GM20431 (cell line): Measurements from ENCODE around the gene SERPINA10.
"Not testable (repeated sequence)": the region's sequence is repeated elsewhere in the genome, so short reads cannot be mapped to it uniquely, and the experiment has no call there.

Source experiments
- in situ Hi-C: fragments of 300-500 bp; cut with MseI, MboI; formaldehyde crosslinking; loops from one replicate; pipeline ENCODE4 v1.15.0; 2020; ENCODE audit warnings: low sequenced_read_pairs; ENCODE audit not compliant: unreplicated experiment

The SERPINA10 gene

DNA sequence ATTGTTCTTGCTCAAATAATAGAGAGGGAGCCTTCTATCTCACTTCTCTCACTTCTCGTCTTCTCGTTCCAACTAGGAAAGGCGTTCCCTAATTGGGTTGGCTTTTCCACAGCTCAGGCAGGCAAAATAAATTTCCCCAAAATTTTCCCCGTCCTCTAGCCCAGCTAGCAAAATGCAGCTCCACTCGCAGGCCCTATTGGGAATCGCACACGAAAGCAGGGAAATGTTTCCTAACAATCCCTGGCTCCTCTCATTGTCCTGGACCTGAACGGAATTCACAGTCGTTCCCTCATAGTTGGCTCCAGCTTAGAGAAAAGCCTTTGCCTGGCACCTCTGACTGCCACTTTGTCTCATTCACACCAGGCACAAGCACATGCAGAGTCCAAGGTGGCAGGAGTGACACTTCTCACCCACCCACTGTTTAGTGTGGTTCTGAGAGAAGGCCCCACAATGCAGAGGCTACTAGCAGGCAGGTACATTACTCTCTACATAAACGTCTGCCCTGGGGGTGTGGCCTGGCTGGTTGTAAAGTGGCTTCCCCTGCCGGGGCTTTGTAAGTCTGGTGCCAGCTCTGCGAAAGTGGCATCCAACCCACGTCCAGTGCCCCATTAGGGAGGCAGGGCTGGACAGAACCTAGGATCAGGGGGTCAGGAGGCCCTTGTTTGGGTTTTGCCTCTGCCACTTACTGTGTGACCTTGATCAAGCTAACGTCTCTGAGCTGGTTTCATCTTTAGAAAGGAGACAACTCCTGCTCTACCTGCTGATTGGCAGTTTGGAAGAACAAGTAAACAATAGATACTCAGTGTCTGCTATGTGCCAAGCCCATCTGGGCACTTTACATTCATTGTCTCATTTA lies 4.2 kb downstream of the SERPINA10 start:
- in situ Hi-C loops = no loop called here

DNA sequence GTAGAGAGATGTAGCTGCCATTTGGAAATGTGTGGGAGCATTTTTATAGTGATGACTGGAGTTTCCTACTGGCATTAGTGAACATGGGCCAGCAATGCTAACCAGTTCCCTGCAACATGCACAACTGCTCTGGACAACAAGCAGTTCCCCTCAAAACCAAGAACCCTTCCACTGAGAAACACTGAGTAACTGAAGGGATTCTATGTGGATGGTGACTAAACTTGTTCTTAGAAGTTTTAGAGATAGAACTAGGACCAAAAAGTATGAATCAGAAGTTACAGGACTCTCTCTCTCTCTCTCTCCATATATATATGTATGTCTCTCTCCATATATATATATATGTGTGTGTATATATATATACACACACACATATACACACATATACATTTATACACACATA lies 7.9 kb downstream of the SERPINA10 start:
- in situ Hi-C loops = no loop called here

DNA sequence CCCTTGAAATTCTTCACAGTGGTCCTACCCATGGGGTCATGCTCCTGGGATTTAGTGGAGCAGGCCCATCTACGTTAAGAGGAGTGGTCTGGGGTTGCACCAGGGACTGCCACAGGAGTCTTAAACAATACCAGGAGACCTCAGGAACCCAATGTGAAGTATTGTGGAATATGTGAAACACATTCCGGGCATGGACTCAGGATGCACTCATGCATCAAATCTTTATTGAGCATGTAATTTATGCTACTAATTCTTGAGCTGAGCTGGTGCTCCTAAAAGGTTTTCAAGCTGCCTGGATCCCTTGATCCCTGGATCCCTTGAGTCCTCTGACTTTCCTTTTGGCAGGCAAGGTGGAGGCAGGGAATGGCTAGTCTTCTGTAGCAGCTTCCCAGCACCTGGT lies 8.8 kb downstream of the SERPINA10 start:
- in situ Hi-C loops = no loop called here

DNA sequence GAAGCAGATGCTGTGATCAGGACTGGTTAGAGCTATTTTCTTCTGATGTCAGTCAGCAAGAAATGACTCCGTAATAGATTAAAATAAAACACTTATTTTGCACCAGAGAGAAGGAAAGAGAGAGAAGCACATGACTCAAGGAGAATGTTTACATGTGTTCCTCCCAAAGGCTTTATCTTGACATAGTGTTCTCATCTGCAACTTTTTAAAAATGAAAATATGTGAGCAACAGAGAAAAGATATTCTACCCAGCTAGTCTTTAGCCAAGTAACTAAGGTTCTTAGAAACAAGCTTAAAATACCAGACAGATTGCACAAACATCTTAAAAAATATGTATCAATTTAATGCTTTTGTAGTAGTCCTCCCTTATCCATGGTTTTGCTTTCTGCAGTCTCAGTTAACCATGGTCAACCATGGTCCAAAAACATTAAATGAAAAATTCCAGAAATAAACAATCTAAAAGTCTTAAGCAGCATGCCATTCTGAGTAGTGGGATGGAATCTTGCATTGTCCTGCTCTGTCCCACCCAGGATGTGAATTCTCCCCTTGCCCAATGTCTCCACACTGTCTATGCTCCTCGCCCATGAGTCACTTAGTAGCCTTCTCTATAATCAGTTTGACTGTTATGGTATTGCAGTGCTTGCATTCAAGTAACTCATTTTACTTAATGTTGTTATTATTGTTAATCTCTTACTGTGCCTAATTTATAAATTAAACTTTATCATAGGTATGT lies 9.9 kb downstream of the SERPINA10 start:
- in situ Hi-C loops = no loop called here

DNA sequence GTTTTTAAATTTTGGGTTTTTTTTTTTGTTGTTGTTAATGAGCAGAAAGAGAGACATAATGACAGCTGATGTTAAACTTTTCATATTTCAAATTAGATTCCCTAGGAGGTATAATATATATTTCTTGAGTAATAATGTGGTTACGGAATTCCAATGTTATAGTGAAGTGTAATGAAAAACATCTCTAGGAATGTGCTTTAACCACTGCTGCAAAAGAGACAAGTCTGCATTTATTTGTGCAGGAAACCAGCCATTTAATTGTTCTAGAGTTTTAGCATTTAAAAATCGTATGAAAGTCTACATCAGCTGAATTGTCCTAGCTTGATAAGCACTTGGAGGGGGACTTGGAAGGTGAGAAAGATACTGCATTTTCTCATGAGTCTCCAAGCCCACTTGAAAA lies 14.3 kb downstream of the SERPINA10 start:
- in situ Hi-C loops = no loop called here

DNA sequence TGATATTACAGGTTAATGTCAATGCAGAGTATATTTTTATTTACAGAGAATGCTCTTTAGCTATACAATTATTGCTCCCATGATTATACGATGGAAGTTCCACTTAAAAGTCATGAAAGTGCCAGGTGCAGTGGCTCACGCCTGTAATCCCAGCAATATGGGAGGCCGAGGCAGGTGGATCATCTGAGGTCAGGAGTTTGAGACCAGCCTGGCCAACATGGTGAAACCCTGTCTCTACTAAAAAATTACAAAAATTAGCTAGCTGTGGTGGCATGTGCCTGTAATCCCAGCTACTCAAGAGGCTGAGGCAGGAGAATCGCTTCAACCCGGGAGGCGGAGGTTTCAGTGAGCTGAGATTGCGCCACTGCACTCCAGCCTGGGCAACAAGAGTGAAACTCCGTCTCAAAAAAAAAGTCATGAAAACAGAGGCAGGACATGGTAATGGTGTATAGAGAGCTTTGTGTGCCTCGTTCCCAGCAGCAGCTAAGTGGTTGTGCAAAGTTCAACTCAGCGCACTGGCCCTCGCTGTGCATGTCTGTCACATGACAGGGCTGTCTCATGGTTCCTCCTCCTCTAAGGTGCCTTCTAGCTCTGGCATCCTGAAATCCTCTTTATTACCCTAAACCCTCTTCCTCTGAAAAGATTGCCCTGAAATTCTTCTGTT lies 16.0 kb downstream of the SERPINA10 start:
- in situ Hi-C loops = not testable (repeated sequence)

DNA sequence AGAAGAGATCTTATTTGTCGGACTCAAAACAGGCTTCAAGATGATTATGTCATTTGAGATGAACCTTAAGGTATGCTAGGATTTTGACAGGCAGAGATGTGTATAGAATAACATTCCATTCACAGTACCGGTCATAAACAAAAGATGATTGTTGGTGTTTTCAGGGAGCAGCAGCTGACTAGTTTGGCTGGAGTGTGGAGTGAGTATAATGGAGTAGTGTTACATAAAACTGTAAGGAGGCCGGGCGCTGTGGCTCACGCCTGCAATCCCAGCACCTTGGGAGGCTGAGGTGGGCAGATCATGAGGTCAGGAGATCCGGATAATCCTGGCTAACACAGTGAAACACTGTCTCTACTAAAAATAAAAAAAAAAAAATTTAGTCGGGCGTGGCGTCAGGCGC lies 23.9 kb downstream of the SERPINA10 start:
- in situ Hi-C loops = no loop called here

DNA sequence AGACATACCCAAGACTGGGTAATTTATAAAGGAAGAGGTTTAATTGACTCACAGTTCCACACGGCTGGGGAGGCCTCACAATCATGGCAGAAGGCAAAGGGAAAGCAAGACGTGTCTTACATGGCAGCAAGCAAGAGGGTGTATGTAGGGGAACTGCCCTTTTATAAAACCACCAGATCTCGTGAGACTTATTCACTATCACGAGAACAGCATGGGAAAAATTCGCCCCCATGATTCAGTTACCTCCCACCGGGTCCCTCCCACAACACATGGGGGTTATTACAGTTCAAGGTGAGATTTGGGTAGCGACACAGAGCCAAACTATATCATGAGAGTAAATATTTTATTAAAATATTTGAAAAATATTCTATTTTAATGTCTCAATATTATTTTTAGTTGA lies 24.5 kb downstream of the SERPINA10 start:
- in situ Hi-C loops = not testable (repeated sequence)

DNA sequence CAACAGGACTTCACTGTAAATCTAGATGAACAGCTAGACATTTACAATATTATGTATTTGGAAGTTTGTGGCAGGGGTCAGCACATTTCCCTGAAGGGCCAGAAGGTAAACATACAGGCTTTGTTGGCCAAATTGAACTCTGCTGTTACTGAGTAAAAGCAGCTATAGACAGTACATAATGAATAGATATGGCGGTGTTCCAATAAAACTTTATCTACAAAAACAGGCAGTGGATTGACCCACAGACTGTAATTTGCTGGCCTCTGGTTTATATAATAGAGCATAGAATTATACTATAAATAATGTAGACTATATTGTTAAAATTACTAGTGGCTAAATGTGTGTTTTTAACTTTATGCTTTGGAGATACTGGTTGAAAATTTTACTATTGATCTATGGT lies 25.7 kb downstream of the SERPINA10 start:
- in situ Hi-C loops = no loop called here

DNA sequence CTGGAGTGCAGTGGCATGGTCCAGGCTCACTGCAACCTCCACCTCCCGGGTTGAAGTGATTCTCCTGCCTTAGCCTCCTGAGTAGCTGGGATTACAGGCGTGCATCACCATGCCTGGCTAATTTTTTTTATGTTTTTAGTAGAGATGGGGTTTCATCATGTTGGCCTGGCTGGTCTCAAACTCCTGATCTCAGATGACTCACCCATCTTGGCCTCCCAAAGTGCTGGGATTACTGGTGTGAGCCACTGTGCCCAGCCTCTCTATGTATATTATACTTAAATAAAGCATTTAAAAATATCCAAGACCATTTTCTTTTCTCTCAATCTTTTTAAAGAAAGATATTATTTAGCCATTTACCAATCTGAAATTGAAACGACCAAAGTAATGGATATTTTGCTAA lies 28.9 kb downstream of the SERPINA10 start:
- in situ Hi-C loops = not testable (repeated sequence)

DNA sequence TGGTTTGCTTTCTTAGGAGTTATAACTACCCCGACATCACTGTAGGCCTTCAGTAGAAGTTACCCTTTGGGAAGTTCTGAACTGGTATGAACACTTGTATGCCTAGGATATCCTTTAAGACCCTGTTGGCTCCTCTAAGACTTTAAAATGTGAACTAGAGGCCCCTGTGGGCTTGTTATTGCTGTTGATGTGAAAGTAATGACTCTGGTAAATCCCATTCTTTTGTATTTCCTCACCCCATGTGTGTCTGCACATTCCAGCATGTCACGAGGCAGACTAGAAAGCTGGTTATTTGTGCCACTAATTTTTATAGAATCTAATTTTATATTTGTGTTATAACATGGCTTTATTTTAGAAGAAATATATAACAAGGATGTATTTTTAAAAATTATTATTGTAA lies 48.9 kb downstream of the SERPINA10 start:
- in situ Hi-C loops = no loop called here

DNA sequence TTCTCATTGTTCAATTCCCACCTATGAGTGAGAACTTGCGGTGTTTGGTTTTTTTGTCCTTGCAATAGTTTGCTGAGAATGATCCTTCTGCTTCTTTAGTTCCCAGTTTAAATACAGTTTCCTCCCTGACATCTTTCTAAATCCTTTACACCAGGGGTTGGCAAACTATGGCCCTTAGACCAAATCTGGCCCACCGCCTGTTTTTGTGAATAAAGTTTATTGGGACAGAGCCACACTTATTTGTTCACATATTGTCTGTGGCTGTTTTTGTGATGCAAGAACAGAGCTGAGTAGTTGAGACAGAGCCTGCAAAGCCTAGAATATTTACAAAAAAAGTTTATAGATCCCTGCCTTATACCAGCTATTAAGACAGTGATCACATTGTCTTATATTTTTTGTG lies 53.7 kb downstream of the SERPINA10 start:
- in situ Hi-C loops = no loop called here

DNA sequence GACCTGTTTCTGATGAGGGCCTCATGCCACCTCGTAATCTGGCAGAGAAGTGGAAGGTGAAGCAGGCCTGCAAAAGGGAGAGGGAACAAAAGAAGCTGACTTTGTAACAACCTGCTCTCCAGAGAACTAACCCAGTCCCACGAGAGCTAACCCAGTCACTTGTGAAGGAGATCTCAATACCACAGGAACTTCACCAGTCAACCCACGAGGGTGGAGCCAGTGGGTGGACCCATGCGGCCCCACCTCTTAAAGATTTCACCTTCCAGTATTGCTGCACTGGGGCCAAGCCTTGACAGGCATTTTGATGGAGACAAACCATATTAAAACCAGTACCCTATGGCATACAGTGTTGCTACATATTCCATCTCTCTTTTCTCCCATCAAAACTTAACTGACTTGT lies 55.1 kb downstream of the SERPINA10 start:
- in situ Hi-C loops = no loop called here

DNA sequence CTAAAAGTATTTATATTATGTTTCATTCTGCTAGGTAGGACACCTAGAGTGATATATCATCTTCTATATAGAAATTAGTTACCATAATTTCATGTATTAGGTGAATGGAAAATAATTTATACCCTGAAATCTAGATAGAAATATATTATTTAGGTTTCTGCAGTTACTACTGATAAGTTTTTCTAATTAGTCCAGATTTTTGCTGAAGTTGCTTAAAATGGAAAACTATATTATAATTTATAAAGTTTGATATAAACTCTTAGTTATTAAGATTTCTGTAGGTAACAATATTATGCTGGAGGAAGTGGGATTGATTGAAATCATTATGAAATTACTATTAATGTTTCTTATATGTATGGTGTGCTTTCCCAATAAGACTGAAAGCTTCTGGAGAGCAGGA lies 56.0 kb downstream of the SERPINA10 start:
- in situ Hi-C loops = no loop called here
